Measurements from ENCODE around the gene FBXO15.

DNA sequence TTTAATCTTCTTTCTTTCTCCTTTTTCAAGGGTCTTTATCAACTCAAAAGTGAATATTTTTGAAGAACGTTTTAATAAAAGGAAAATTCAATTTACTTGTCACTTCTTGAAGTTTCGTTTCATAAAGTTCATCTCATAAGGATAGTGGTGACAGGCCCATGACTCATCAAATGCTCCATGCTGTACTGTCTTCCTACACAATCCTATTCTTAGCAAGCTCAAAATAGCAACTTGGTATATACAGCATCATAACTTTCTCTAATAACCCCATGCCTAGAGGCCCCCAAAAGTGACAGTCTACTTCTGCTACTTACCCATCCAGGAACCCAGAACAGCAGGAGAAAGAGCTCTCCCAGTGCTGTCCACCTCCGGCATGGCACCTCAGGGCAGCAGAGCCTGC is 7.7 kb downstream of the FBXO15 start:
- TF ChIP-seq, protein P1, sequence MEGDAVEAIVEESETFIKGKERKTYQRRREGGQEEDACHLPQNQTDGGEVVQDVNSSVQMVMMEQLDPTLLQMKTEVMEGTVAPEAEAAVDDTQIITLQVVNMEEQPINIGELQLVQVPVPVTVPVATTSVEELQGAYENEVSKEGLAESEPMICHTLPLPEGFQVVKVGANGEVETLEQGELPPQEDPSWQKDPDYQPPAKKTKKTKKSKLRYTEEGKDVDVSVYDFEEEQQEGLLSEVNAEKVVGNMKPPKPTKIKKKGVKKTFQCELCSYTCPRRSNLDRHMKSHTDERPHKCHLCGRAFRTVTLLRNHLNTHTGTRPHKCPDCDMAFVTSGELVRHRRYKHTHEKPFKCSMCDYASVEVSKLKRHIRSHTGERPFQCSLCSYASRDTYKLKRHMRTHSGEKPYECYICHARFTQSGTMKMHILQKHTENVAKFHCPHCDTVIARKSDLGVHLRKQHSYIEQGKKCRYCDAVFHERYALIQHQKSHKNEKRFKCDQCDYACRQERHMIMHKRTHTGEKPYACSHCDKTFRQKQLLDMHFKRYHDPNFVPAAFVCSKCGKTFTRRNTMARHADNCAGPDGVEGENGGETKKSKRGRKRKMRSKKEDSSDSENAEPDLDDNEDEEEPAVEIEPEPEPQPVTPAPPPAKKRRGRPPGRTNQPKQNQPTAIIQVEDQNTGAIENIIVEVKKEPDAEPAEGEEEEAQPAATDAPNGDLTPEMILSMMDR (IDR thresholded peaks at IDR 0.05; ENCODE audit: low read length): no peak
- TF ChIP-seq EZH2 (optimal IDR thresholded peaks at IDR 0.05; ENCODE audit: low read depth, low read length) (no peak), EZH2phosphoT487 (IDR thresholded peaks at IDR 0.05; ENCODE audit: low read length) (no peak)

Data from MM.1S (cell line).